Liver (tissue), 9 donors: ENCODE measurements around the gene BRAT1. TPM values are rescaled to one million over a fixed set of nuclear protein-coding genes. Genes with fewer than 3 reads are reported as not detected.

Experiments
- DNase-seq: peaks from one replicate; pipeline ENCODE4 v3.0.0-alpha.2; 2017; ENCODE audit warnings: low spot score
- H3K27ac ChIP-seq, 2 donors: one replicate each; pipeline ENCODE4 v1.7.0; 2013; ENCODE audit warnings: inconsistent platforms in 2 of 2, low read length in 2 of 2, control low read depth in 1 of 2, low read depth in 1 of 2, mild to moderate bottlenecking in 1 of 2
- H3K27me3 ChIP-seq, 4 donors: one replicate each; pipeline versions ENCODE4 v1.6.1 to v1.7.0; 2013; ENCODE audit warnings: low read length in 3 of 4, inconsistent platforms in 1 of 4, mild to moderate bottlenecking in 1 of 4, moderate library complexity in 1 of 4; ENCODE audit not compliant: control insufficient read depth in 4 of 4, insufficient read depth in 4 of 4
- H3K36me3 ChIP-seq, 4 donors: one replicate each; pipeline versions ENCODE4 v1.6.1 to v1.7.0; 2013; ENCODE audit warnings: low read length in 3 of 4, mild to moderate bottlenecking in 3 of 4, low read depth in 1 of 4, moderate library complexity in 1 of 4; ENCODE audit not compliant: control insufficient read depth in 4 of 4, insufficient read depth in 3 of 4
- H3K4me1 ChIP-seq, 4 donors: one replicate each; pipeline versions ENCODE4 v1.6.1 to v1.7.0; 2013; ENCODE audit warnings: low read length in 3 of 4, mild to moderate bottlenecking in 3 of 4, moderate library complexity in 1 of 4; ENCODE audit not compliant: control insufficient read depth in 4 of 4, insufficient read depth in 4 of 4
- H3K4me3 ChIP-seq, 3 donors: one replicate each; pipeline versions ENCODE4 v1.6.1 to v1.7.0; 2013; ENCODE audit warnings: low read length in 3 of 3, control low read depth in 1 of 3, low read depth in 1 of 3, mild to moderate bottlenecking in 1 of 3
- H3K9ac ChIP-seq, 2 donors: one replicate each; pipeline ENCODE4 v1.7.0; 2013; ENCODE audit warnings: low read length in 2 of 2, mild to moderate bottlenecking in 2 of 2, moderate library complexity in 2 of 2, control low read depth in 1 of 2, low read depth in 1 of 2
- H3K9me3 ChIP-seq, 4 donors: one replicate each; pipeline versions ENCODE4 v1.6.1 to v1.7.0; 2013; ENCODE audit warnings: low read length in 3 of 4; ENCODE audit not compliant: control insufficient read depth in 4 of 4
- EGR1 ChIP-seq, 2 donors: IDR thresholded peaks; 2 replicates each; pipeline ENCODE4 v1.6.1; 2016 to 2018; ENCODE audit warnings: antibody characterized with exemption in 2 of 2, low read depth in 2 of 2
- FOXA1 ChIP-seq: IDR thresholded peaks from 2 replicates; pipeline ENCODE4 v1.6.1; 2016; ENCODE audit warnings: antibody characterized with exemption
- FOXA2 ChIP-seq: IDR thresholded peaks from 2 replicates; pipeline ENCODE4 v1.6.1; 2016; ENCODE audit warnings: antibody characterized with exemption
- GABPA ChIP-seq, 2 donors: IDR thresholded peaks in 1 of 2; conservative IDR thresholded peaks in 1 of 2; 2 replicates each; pipeline ENCODE4 v1.6.1; 2016; ENCODE audit warnings: antibody characterized with exemption in 2 of 2, mild to moderate bottlenecking in 1 of 2, moderate library complexity in 1 of 2
- HNF4A ChIP-seq, 2 donors: conservative IDR thresholded peaks; 2 replicates each; pipeline ENCODE4 v1.6.1; 2016; ENCODE audit warnings: antibody characterized with exemption in 2 of 2, mild to moderate bottlenecking in 2 of 2
- HNF4G ChIP-seq: IDR thresholded peaks from 2 replicates; pipeline ENCODE4 v1.6.1; 2016; ENCODE audit warnings: antibody characterized with exemption
- JUND ChIP-seq, 2 donors: IDR thresholded peaks; 2 replicates each; pipeline ENCODE4 v1.6.1; 2016; ENCODE audit warnings: antibody characterized with exemption in 2 of 2
- NR2F2 ChIP-seq: IDR thresholded peaks from 2 replicates; pipeline ENCODE4 v1.6.1; 2016; ENCODE audit warnings: antibody characterized with exemption
- RXRA ChIP-seq, 2 donors: IDR thresholded peaks; 2 replicates each; pipeline ENCODE4 v1.6.1; 2017 to 2018; ENCODE audit warnings: antibody characterized with exemption in 2 of 2, mild to moderate bottlenecking in 1 of 2
- SP1 ChIP-seq: IDR thresholded peaks from 2 replicates; pipeline ENCODE4 v1.6.1; 2018; ENCODE audit warnings: antibody characterized with exemption, mild to moderate bottlenecking
- TAF1 ChIP-seq: conservative IDR thresholded peaks from 2 replicates; pipeline ENCODE4 v1.6.1; 2016; ENCODE audit warnings: antibody characterized with exemption, mild to moderate bottlenecking
- YY1 ChIP-seq: IDR thresholded peaks from 2 replicates; pipeline ENCODE4 v1.6.1; 2016; ENCODE audit warnings: antibody characterized with exemption, mild to moderate bottlenecking
- WGBS: extraction: QIAGEN DNeasy Blood & Tissue Kit; methylation state at CpG from one replicate; pipeline ENCODE4 v1.1.7; 2013; 5-methylcytosine and 5-hydroxymethylcytosine counted together
- polyA plus RNA-seq, 2 donors: library from polyadenylated mRNA; stranded (reverse) in 1 of 2; unstranded in 1 of 2; fragments of 200-250 nt in 1 of 2; fragments of >200 nt in 1 of 2; fragmentation: Nextera tagmentation in 1 of 2; extraction: Ambion mirVana in 1 of 2; gene quantifications; one replicate each; pipeline versions ENCODE4 v1.2.1 to v1.2.3, GENCODE V29; 2013 to 2015
- total RNA-seq, 2 donors: library from RNA; depleted of rRNA; stranded (reverse); fragments of >200 nt; gene quantifications; one replicate each; pipeline ENCODE4 v1.2.3, GENCODE V29; 2014
- TF ChIP-seq, protein P1 (sequence below): IDR thresholded peaks from 2 replicates; pipeline ENCODE4 v1.6.1; 2016; ENCODE audit warnings: antibody characterized with exemption, mild to moderate bottlenecking
- TF ChIP-seq, protein P2 (sequence below): fragments of 150-350 bp; IDR thresholded peaks from 2 replicates; pipeline ENCODE4 v1.5.1; 2017; ENCODE audit warnings: improper control_type of control experiment, low read depth, low read length; ENCODE audit not compliant: missing input control
- TF ChIP-seq, protein P3 (sequence below): IDR thresholded peaks from 2 replicates; pipeline ENCODE4 v1.6.1; 2016; ENCODE audit warnings: antibody characterized with exemption
- TF ChIP-seq, protein P4 (sequence below): IDR thresholded peaks from 2 replicates; pipeline ENCODE4 v1.6.1; 2016; ENCODE audit warnings: antibody characterized with exemption
- TF ChIP-seq, protein P5 (sequence below): IDR thresholded peaks from 2 replicates; pipeline ENCODE4 v1.6.1; 2016; ENCODE audit warnings: antibody characterized with exemption
- donor health status: healthy.
- donor health status: healthy.
- donor health status: healthy.
- donor health status: healthy.
- donor health status: healthy.

BRAT1 gene
- total and polyA plus RNA-seq, 4 donors = 10.0 to 20.7 (median 16.7) TPM

DNA sequence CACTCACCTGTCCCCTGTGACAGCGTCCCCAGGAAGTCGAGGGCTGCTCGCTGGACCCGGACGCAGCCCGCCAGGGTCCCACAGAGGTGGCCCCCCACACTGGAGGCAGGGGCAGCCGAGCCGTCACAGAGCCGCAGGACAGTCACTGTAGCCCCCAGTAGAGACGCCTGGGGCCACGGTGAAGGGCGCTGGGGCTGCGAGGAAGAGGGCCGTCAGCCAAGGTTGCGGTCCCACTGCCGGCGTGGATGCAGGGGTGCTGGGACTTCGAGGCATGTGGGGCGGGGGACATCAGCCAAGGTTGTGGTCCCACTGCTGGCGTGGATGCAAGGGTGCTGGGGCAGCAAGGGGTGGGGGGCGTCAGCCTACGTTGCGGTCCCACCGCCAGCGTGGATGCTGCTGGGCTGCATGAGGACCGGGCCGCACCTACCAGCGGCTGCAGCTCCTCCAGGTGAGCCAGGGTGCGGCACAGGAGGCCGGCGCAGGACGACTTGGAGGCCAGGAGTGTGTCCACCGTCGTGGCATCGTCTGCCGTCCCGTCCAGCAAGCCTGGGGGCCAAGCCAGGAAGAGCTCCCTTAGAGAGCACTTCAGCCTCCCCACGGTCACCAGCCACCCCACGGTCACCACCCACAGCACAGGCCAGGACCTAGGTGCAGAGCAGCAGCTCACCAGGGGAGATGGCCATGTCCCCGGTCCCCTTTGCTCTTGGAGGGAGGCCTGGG lies 13.9 kb downstream of the BRAT1 start:
- DNase-seq = no peak

More for the DNA sequence above, 13.9 kb downstream of the BRAT1 start:
- Histone ChIP-seq H3K9ac (no peak overlapping the region), H3K4me1 (no peaks in the 10 kb centered on the region), H3K27ac (no peak overlapping the region), H3K4me3 (no peak overlapping the region), H3K27me3 (no peaks in the 10 kb centered on the region), H3K9me3 (no peaks in the 10 kb centered on the region), H3K36me3 (peaks cover 14 to 63% (median 26%) of the 10 kb centered on the region in 4 donors)
- TF ChIP-seq FOXA2 (no peak), HNF4A (conservative IDR thresholded peaks at IDR 0.05) (no peak), RXRA (IDR thresholded peaks at IDR 0.05) (no peak), SP1 (no peak), JUND (IDR thresholded peaks at IDR 0.05) (no peak), TAF1 (no peak), EGR1 (IDR thresholded peaks at IDR 0.05; ENCODE audit: low read depth in 2 of 2) (no peak), NR2F2 (no peak), HNF4G (no peak), FOXA1 (no peak), GABPA (IDR thresholded peaks at IDR 0.05 in 1 of 2, conservative IDR thresholded peaks at IDR 0.05 in 1 of 2) (no peak), YY1 (no peak)
- TF ChIP-seq, protein P1, sequence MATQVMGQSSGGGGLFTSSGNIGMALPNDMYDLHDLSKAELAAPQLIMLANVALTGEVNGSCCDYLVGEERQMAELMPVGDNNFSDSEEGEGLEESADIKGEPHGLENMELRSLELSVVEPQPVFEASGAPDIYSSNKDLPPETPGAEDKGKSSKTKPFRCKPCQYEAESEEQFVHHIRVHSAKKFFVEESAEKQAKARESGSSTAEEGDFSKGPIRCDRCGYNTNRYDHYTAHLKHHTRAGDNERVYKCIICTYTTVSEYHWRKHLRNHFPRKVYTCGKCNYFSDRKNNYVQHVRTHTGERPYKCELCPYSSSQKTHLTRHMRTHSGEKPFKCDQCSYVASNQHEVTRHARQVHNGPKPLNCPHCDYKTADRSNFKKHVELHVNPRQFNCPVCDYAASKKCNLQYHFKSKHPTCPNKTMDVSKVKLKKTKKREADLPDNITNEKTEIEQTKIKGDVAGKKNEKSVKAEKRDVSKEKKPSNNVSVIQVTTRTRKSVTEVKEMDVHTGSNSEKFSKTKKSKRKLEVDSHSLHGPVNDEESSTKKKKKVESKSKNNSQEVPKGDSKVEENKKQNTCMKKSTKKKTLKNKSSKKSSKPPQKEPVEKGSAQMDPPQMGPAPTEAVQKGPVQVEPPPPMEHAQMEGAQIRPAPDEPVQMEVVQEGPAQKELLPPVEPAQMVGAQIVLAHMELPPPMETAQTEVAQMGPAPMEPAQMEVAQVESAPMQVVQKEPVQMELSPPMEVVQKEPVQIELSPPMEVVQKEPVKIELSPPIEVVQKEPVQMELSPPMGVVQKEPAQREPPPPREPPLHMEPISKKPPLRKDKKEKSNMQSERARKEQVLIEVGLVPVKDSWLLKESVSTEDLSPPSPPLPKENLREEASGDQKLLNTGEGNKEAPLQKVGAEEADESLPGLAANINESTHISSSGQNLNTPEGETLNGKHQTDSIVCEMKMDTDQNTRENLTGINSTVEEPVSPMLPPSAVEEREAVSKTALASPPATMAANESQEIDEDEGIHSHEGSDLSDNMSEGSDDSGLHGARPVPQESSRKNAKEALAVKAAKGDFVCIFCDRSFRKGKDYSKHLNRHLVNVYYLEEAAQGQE = no peak
- TF ChIP-seq, protein P2, sequence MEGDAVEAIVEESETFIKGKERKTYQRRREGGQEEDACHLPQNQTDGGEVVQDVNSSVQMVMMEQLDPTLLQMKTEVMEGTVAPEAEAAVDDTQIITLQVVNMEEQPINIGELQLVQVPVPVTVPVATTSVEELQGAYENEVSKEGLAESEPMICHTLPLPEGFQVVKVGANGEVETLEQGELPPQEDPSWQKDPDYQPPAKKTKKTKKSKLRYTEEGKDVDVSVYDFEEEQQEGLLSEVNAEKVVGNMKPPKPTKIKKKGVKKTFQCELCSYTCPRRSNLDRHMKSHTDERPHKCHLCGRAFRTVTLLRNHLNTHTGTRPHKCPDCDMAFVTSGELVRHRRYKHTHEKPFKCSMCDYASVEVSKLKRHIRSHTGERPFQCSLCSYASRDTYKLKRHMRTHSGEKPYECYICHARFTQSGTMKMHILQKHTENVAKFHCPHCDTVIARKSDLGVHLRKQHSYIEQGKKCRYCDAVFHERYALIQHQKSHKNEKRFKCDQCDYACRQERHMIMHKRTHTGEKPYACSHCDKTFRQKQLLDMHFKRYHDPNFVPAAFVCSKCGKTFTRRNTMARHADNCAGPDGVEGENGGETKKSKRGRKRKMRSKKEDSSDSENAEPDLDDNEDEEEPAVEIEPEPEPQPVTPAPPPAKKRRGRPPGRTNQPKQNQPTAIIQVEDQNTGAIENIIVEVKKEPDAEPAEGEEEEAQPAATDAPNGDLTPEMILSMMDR = no peak
- TF ChIP-seq, protein P3, sequence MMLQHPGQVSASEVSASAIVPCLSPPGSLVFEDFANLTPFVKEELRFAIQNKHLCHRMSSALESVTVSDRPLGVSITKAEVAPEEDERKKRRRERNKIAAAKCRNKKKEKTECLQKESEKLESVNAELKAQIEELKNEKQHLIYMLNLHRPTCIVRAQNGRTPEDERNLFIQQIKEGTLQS = no peak
- TF ChIP-seq, protein P4, sequence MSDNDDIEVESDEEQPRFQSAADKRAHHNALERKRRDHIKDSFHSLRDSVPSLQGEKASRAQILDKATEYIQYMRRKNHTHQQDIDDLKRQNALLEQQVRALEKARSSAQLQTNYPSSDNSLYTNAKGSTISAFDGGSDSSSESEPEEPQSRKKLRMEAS = no peak
- TF ChIP-seq, protein P5, sequence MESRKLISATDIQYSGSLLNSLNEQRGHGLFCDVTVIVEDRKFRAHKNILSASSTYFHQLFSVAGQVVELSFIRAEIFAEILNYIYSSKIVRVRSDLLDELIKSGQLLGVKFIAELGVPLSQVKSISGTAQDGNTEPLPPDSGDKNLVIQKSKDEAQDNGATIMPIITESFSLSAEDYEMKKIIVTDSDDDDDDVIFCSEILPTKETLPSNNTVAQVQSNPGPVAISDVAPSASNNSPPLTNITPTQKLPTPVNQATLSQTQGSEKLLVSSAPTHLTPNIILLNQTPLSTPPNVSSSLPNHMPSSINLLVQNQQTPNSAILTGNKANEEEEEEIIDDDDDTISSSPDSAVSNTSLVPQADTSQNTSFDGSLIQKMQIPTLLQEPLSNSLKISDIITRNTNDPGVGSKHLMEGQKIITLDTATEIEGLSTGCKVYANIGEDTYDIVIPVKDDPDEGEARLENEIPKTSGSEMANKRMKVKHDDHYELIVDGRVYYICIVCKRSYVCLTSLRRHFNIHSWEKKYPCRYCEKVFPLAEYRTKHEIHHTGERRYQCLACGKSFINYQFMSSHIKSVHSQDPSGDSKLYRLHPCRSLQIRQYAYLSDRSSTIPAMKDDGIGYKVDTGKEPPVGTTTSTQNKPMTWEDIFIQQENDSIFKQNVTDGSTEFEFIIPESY = no peak
- 96% methylated on average over 40 of the region's 40 CpGs for WGBS
